NCI-H460 (cell line): ENCODE measurements around the gene FITM1. TPM values are rescaled to one million over a fixed set of nuclear protein-coding genes. Genes with fewer than 3 reads are reported as not detected.
A peak's percentile ranks its signal among the peaks of the same experiment; 100 is the strongest.
"Not testable (repeated sequence)": the region's sequence is repeated elsewhere in the genome, so short reads cannot be mapped to it uniquely, and the experiment has no call there.

Source experiments
- DNase-seq: peaks from one replicate; pipeline ENCODE4 v3.0.0-alpha.2; 2016; ENCODE audit warnings: low read depth; ENCODE audit errors: extremely low read depth
- total RNA-seq: library from RNA; depleted of rRNA; stranded (reverse); fragments of >200 nt; shearing (Covaris generic); gene quantifications from 2 replicates; pipeline ENCODE4 v1.2.3, GENCODE V29; 2014

Gene FITM1
- total RNA-seq, 1 experiment from 2014 or later = 0.45 TPM

GRCh38 chr14:24096545-24097181, 33.8 kb upstream of the FITM1 start:
- DNase-seq = no peak

GRCh38 chr14:24098229-24098926, 32.1 kb upstream of the FITM1 start:
- no peak for DNase-seq

GRCh38 chr14:24098927-24099813, 31.3 kb upstream of the FITM1 start:
- no peak for DNase-seq

GRCh38 chr14:24100197-24100981, 30.1 kb upstream of the FITM1 start:
- no peak for DNase-seq

GRCh38 chr14:24100982-24101494, 29.4 kb upstream of the FITM1 start:
- no peak for DNase-seq

- DNase-seq = no peak
Observed at GRCh38 chr14:24102357-24103048, 28.0 kb upstream of the FITM1 start.

- DNase-seq = no peak
Observed at GRCh38 chr14:24103451-24103850, 27.0 kb upstream of the FITM1 start.

GRCh38 chr14:24105609-24106239, 24.7 kb upstream of the FITM1 start:
- DNase-seq = not testable (repeated sequence)

GRCh38 chr14:24106672-24107271, 23.7 kb upstream of the FITM1 start:
- DNase-seq = no peak

GRCh38 chr14:24108336-24108874, 22.1 kb upstream of the FITM1 start:
- DNase-seq = no peak

- no peak for DNase-seq
Observed at GRCh38 chr14:24110060-24110459, 20.4 kb upstream of the FITM1 start.

- DNase-seq = no peak
Observed at GRCh38 chr14:24110523-24110922, 19.9 kb upstream of the FITM1 start.

GRCh38 chr14:24113379-24113800, 17.1 kb upstream of the FITM1 start:
- DNase-seq = no peak

GRCh38 chr14:24113801-24114531, 16.5 kb upstream of the FITM1 start:
- DNase-seq = peak; percentile 88

GRCh38 chr14:24114532-24115421, 15.7 kb upstream of the FITM1 start, which contains the start of the genes DCAF11 and NRL:
TSS of gene DCAF11 (plus strand) at chr14:24114777. CDS start at chr14:24115595, 818 bp downstream.
TSS of gene NRL (minus strand) at chr14:24114949. CDS start at chr14:24082848, 32,101 bp downstream.
- peak; percentile 100 for DNase-seq

GRCh38 chr14:24115422-24116127, 14.9 kb upstream of the FITM1 start:
- DNase-seq = no peak
